Calu3 (cell line): ENCODE results near the gene SCFD2. TPM values are rescaled to one million over a fixed set of nuclear protein-coding genes. Genes with fewer than 3 reads are reported as not detected.

ENCODE experiments used
- BruUV-seq: library from RNA; stranded (reverse); fragments of 400-500 nt; replicated peaks from 2 replicates; lab custom pipeline; 2021; lab: Mats Ljungman, UMichigan
- CTCF ChIA-PET: fragments of 300-600 bp; sonication (Branson Sonifier 250); formaldehyde crosslinking; loops from one replicate; lab custom pipeline; 2022; ENCODE audit warnings: antibody characterized with exemption; lab: Charles Lee
- DNase-seq: peaks from one replicate; pipeline ENCODE4 v3.0.0; 2022
- H3K27ac Mint-ChIP-seq: one replicate; pipeline ENCODE4 v1.8.0; 2022; ENCODE audit warnings: mixed read lengths; ENCODE audit not compliant: unreplicated experiment
- H3K27me3 Mint-ChIP-seq: one replicate; pipeline ENCODE4 v1.8.0; 2022; ENCODE audit warnings: mixed read lengths; ENCODE audit not compliant: unreplicated experiment
- H3K36me3 Mint-ChIP-seq: one replicate; pipeline ENCODE4 v1.8.0; 2022; ENCODE audit warnings: mild to moderate bottlenecking, moderate library complexity, mixed read lengths; ENCODE audit not compliant: insufficient read depth, unreplicated experiment
- H3K4me1 Mint-ChIP-seq: one replicate; pipeline ENCODE4 v1.8.0; 2022; ENCODE audit warnings: mild to moderate bottlenecking, low read depth, mixed read lengths; ENCODE audit not compliant: unreplicated experiment
- H3K4me3 Mint-ChIP-seq: one replicate; pipeline ENCODE4 v1.8.0; 2022; ENCODE audit warnings: mild to moderate bottlenecking, low read depth, moderate library complexity, mixed read lengths; ENCODE audit not compliant: unreplicated experiment
- H3K9me3 Mint-ChIP-seq: one replicate; pipeline ENCODE4 v1.8.0; 2022; ENCODE audit warnings: low read depth, mixed read lengths; ENCODE audit not compliant: unreplicated experiment
- intact Hi-C: fragments of 100-400 bp; cut with micrococcal nuclease; formaldehyde crosslinking; loops from one replicate; pipeline ENCODE4 v1.10.0; 2022; ENCODE audit not compliant: unreplicated experiment
- total RNA-seq: library from RNA; stranded (reverse); gene quantifications from 2 replicates; pipeline ENCODE4 v1.2.3, GENCODE V29; 2022
- TF ChIP-seq, protein P1 (sequence below): fragments of 200-600 bp; IDR thresholded peaks from one replicate; pipeline ENCODE4 v1.8.0; 2022; ENCODE audit warnings: antibody characterized with exemption; ENCODE audit not compliant: unreplicated experiment

The SCFD2 gene
- total RNA-seq, 1 experiment from 2014 or later = 16.7 TPM

DNA sequence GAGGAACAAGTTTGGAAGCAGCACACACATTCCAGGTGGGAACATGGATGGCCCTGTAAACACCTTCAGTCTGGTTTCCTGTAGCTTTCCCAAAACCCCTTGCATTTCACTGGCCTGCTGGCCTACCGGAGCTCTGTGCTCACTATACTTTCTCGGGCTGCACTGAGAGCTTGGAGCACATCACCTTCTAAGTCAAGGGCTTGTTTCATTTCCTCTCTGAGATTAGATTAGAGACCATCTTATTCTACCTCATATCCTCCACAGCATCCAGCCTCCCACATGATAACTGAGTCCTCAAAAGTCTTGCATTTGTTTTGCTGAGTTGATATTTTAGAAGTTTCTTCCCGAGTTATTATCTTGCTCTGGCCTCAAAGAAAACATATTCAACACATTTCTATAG lies 356.0 kb downstream of the SCFD2 start:
- BruUV-seq = no TSS peak
- Mint-ChIP-seq H3K27ac (no peak overlapping the region), H3K27me3 (no peaks in the 10 kb centered on the region), H3K36me3 (no peaks in the 10 kb centered on the region), H3K4me1 (no peaks in the 10 kb centered on the region), H3K4me3 (no peak overlapping the region), H3K9me3 (no peaks in the 10 kb centered on the region)
- DNase-seq = no peak
- intact Hi-C loops = no loop called here
- CTCF ChIA-PET = no interaction called here
- TF ChIP-seq, protein P1, sequence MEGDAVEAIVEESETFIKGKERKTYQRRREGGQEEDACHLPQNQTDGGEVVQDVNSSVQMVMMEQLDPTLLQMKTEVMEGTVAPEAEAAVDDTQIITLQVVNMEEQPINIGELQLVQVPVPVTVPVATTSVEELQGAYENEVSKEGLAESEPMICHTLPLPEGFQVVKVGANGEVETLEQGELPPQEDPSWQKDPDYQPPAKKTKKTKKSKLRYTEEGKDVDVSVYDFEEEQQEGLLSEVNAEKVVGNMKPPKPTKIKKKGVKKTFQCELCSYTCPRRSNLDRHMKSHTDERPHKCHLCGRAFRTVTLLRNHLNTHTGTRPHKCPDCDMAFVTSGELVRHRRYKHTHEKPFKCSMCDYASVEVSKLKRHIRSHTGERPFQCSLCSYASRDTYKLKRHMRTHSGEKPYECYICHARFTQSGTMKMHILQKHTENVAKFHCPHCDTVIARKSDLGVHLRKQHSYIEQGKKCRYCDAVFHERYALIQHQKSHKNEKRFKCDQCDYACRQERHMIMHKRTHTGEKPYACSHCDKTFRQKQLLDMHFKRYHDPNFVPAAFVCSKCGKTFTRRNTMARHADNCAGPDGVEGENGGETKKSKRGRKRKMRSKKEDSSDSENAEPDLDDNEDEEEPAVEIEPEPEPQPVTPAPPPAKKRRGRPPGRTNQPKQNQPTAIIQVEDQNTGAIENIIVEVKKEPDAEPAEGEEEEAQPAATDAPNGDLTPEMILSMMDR = no peak

DNA sequence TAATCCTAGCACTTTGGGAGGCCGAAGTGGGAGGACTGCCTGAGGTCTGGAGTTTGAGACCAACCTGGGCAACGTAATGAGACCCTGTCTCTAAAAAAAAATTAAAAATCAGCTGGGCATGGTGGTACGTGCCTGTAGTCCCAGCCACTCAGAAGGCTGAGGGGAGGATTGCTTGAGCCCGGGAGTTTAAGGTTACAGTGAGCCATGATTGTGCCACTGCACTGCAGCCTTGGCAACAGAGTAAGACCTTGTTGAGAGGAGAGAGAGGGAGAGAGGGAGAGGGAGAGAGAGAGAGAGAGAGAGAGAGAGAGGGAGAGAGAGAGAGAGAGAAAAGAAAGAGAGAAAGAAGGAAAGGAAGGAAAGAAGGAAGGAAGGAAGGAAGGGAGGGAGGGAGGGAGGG lies 358.8 kb downstream of the SCFD2 start:
- Mint-ChIP-seq H3K36me3 (no peaks in the 10 kb centered on the region), H3K27ac (no peak overlapping the region), H3K4me3 (no peak overlapping the region), H3K9me3 (no peaks in the 10 kb centered on the region), H3K27me3 (no peaks in the 10 kb centered on the region), H3K4me1 (no peaks in the 10 kb centered on the region)
- no TSS peak for BruUV-seq
- TF ChIP-seq, protein P1 = no peak
- no peak for DNase-seq
- intact Hi-C loops = no loop called here
- CTCF ChIA-PET = no interaction called here

DNA sequence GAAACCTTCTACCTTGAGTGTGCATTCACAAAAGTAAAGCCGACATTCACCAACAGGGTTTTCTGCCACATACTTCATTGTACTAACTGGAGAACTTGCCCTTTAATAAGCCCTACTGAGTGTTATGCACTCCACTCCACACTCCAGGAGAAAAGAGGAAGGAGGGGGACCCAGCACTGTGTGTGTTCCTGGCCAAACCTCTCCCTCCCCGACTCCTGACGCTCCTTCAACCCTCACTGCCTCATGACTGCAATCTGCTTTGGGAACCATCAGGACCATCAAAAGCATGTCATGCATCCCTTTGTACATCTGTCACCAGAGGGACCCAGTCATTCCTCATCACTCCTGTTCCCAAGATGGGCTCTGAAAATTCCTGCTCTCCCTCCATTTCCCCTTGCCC lies 360.1 kb downstream of the SCFD2 start:
- TF ChIP-seq, protein P1 = no peak
- Mint-ChIP-seq H3K27me3 (no peaks in the 10 kb centered on the region), H3K27ac (no peak overlapping the region), H3K9me3 (no peaks in the 10 kb centered on the region), H3K4me1 (no peaks in the 10 kb centered on the region), H3K4me3 (no peak overlapping the region), H3K36me3 (no peaks in the 10 kb centered on the region)
- DNase-seq = no peak
- no TSS peak for BruUV-seq
- intact Hi-C loops = no loop called here
- CTCF ChIA-PET = no interaction called here

DNA sequence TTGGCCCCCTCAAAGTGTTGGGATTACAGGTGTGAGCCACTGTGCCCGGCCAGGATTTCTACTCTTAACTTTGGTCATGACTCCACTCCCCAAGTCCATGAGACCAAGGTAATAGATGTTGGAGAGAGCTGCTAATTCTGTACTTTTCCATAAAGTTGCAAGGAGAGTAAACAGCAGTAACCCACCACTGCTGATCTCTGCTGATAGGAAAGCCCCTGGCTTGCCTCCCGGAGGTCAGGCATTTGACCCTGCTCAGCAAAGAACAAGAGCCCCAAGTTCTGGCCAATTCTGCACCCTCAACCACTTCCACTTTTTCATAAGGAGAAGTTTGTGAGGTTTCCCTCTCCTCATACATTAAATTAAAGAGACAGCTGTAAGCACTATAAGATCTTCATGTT lies 360.7 kb downstream of the SCFD2 start:
- H3K4me1 Mint-ChIP-seq = no peaks in the 10 kb centered on the region
- H3K27ac Mint-ChIP-seq = no peak overlapping the region
- no peak for DNase-seq
- intact Hi-C loops = no loop called here
- no TSS peak for BruUV-seq
- no peak overlapping the region for H3K4me3 Mint-ChIP-seq
- TF ChIP-seq, protein P1 = no peak
- CTCF ChIA-PET = interaction anchor here (1.3 kb wide), 1 partner anchor 11 kb away, joined by 3 read pairs; no protein-coding TSS in a partner anchor
- H3K9me3 Mint-ChIP-seq = no peaks in the 10 kb centered on the region
- H3K27me3 Mint-ChIP-seq = no peaks in the 10 kb centered on the region
- H3K36me3 Mint-ChIP-seq = no peaks in the 10 kb centered on the region
